HG02840 (cell line): ENCODE results near the gene GFM2.
"Not testable (repeated sequence)": the region's sequence is repeated elsewhere in the genome, so short reads cannot be mapped to it uniquely, and the experiment has no call there.

Experiments used
- ATAC-seq: cut with Tn5 transposase; IDR thresholded peaks from one replicate; pipeline ENCODE4 v1.9.1; 2021; ENCODE audit warnings: mild to moderate bottlenecking, moderate library complexity, moderate number of reproducible peaks; ENCODE audit not compliant: unreplicated experiment, low FRiP score

The GFM2 gene, protein sequence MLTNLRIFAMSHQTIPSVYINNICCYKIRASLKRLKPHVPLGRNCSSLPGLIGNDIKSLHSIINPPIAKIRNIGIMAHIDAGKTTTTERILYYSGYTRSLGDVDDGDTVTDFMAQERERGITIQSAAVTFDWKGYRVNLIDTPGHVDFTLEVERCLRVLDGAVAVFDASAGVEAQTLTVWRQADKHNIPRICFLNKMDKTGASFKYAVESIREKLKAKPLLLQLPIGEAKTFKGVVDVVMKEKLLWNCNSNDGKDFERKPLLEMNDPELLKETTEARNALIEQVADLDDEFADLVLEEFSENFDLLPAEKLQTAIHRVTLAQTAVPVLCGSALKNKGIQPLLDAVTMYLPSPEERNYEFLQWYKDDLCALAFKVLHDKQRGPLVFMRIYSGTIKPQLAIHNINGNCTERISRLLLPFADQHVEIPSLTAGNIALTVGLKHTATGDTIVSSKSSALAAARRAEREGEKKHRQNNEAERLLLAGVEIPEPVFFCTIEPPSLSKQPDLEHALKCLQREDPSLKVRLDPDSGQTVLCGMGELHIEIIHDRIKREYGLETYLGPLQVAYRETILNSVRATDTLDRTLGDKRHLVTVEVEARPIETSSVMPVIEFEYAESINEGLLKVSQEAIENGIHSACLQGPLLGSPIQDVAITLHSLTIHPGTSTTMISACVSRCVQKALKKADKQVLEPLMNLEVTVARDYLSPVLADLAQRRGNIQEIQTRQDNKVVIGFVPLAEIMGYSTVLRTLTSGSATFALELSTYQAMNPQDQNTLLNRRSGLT

DNA sequence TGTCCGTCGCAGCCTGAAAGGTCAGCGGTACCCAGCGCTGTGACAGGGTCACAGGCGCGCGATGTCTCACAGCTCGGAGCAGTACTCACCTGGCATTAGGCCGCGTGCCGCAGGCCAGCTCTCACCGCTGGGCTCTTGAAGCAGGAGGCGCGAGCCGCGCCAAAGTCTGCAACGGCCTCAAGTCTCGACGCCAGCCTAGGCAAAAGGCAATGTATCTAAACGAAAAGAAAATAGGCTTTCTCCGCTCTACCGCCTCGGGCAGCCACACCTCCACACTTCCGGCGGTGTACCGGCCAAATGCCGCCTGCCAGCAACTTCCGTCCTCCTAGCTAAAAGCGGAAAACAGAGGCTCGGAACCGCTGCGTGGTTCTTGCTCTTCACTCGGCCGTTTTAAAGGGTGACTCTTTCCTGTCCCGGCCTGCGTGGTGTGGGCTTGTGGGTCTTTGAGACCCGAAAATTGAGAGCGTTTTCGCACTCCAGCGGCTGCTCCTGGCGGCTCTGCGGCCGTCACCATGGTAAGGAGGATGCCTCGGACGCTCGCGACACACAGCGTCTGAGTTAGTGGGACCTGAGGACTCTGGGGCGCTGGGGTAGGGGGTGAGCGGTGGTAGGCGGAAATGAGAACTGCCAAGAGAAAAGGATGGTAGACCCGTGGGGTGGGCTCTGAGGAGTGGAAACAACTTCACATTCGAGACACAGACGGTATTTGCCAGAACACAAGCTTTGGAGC lies at the start of gene GFM2, which contains the start of gene NSA2:
GFM2 (minus strand) TSS at position 269 of the 730 bp plus-strand sequence. CDS start 3,375 bp downstream, outside the sequence.
NSA2 (plus strand) TSS at position 401 of the 730 bp plus-strand sequence; CDS start at position 513, 112 bp downstream.
- peak; percentile 89 for ATAC-seq

DNA sequence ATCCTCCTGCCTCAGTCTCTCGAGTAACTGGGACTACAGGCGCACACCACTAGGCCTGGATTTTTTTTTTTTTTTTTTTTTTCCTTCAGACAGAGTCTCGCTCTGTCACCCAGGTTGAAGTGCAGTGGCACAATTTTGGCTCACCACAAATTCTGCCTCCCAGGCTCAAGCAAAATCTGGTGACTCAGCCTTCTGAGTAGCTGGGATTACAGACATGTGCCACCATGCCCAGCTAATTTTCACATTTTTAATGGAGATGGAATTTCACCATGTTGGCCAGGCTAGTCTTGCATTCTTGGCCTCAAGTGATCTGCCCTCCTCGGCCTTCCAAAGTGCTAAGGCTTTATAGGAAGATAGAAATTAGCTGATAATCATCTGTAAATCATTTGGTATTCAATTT lies 44.0 kb upstream of the GFM2 start:
- ATAC-seq: no peak

- no peak for ATAC-seq
These were observed 35.0 kb upstream of the GFM2 start for GRCh38 chr5:74801941-74802340.

DNA sequence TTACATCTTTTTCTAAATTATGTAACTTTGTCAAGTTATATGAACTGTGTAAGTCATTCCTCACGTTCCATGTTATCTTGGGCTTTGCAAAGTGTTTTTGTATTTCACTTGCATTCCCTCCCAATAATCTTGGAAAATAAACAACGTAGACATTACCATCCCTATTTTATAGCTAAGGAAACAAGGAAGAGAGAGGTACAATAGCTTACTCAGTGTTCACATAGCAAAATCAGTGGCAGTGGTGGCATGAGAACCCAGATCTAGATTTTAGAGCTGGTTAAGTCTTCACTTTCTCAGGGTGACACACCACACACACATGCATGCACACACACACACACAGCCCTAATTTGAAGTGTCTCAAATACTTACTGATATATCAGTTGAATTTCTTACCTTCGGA lies 34.3 kb upstream of the GFM2 start:
- no peak for ATAC-seq

DNA sequence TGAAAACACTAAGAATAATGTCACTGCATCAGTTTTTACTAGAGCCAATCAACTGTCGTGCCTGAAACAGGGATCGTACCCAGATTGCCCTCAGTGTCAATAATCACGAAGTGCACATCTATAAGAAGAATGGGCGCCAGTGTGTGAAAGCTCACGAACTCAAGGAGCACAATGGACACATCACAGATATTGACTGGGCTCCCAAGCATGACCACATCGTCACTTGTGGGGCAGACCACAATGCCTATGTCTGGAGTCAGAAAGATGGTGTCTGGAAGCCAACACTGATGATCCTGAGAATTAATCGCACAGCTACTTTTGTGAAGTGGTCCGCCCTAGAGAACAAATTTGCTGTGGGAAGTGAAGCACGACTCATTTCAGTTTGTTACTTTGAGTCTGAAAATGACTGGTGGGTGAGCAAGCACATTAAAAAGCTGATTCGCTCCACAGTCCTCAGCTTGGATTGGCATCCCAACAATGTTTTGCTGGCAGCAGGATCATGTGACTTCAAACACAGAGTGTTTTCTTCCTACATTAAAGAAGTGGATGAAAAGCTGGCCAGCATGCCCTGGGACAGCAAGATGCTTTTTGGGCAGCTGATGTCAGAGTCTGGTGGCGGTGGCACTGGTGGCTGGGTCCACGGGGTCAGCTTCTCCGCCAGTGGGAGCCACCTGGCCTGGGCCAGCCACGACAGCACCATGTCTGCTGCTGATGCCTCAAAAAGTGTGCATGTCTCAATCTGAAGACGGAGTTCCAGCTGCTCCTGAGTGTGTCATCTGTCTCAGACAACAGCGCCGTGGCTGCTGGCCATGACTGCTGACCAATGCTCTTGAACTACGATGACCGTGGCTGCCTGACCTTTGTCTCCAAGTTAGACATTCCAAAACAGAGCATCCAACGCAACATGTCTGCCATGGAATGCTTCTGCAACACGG lies 32.3 kb upstream of the GFM2 start:
- ATAC-seq: no peak

GRCh38 chr5:74791669-74792068 lies 24.8 kb upstream of the GFM2 start:
- ATAC-seq: not testable (repeated sequence)

DNA sequence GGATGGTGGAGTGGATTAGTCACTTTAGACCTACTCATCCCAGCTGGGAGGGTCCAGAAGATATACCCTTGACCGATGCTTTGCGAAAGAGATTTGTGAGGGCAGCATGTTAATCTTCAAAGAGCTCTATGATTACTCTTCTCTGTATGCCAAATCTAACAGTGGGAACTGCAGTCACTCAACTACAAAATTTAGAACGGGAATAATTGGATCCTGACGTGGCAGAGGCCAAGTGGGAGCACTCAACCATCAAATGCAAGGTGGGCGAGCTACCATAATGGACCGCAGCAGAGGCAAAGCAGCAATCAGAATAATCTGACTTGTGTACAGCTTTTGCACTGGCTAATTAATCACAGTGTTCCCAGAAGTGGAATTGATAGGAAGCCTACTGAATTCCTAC lies 20.5 kb upstream of the GFM2 start:
- ATAC-seq: no peak

DNA sequence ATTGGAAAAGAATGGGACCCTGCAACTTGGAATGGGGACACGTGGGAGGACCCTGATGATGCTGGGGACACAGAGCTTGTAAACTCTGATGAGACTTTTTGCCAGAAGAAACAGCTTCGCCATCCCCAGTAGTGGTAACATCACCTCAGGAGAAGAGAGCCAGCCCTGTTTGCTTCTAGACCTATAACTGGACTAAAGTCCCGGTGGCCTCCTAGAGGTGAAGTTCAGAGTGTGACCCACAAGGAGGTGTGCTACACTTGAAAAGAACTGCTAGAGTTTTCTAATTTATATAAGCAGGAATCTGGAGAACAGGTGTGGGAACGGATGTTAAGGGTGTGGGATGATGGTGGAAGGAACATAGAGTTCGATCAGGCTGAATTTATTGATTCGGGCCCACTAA lies 19.9 kb upstream of the GFM2 start:
- no peak for ATAC-seq

- no peak for ATAC-seq
These were observed 11.7 kb upstream of the GFM2 start for GRCh38 chr5:74778609-74779008.

- no peak for ATAC-seq
These were observed 5.4 kb upstream of the GFM2 start for GRCh38 chr5:74772359-74772758.

DNA sequence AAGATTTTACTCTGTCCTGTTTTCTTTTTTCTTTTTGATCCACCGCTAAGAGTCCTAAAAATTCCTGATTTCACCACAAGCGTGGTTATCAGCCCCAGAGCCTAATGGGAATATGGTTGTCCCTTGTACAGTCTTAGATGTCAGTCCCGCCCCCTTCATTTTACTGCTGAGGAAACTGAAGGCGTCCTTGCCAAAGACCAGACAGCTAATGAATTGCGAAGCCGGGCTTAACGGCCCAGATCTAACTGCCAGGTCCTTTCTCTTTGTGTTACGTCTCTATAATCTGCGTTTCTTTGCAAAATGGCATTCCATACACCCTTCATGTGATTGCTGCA lies 629 bp upstream of the GFM2 start:
- ATAC-seq: peak; percentile 8

GRCh38 chr5:74766418-74766848 lies 484 bp downstream of the GFM2 start:
- ATAC-seq: peak; percentile 31

DNA sequence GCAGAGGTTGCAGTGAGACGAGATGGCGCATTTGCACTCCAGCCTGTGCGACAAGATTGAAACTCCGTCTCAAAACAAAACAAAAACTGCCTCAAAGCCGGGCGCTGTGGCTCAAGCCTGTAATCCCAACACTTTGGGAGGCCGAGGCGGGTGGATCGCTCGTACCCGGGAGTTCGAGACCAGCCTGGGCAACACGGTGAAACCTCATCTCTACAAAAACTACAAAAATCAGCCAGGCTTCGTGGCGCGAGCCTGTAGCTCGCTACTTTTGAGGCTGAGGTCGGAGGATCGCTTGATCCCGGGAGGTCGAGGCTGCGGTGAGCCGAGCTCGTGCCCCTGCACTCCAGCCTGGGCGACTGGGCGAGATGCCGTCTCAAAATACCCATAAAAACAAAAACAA lies 988 bp downstream of the GFM2 start:
- no peak for ATAC-seq

- no peak for ATAC-seq
These were observed 1.7 kb downstream of the GFM2 start for GRCh38 chr5:74765201-74765600.

DNA sequence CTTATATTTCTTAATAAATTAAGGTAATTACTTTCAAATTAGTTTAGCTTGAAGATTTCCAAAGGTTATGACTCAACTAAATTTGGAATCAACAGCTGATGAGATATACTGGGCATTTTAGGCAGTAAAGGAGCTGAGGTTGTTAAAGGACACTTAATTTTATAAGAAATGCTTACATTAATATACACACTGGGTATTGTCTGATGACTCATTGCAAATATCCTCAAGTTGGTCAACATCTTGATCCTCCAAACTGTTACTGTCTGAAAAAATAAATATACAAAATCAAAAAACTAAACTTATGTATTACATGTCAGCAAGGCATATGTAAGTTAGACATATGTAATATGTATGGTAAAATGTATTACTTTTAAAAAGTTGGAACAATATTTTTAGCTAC lies 3.4 kb downstream of the GFM2 start:
- no peak for ATAC-seq

DNA sequence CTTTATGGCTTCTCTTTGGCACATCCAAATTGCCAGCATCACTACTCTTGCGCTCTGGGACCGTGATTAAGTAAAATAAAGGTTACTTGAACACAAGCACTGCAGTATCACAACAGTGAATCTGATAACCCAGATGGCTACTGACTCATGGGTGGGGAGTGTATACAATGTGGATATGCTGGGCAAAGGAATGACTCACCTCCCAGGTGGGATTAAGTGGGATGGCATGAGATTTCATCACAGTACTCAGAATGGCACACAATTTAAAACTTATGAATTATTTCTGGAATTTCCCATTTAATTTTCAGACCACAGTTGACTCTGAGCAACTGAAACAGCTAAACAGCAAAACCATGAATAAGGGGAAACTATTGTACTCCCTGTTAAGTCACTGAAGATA lies 4.3 kb downstream of the GFM2 start:
- ATAC-seq: no peak

DNA sequence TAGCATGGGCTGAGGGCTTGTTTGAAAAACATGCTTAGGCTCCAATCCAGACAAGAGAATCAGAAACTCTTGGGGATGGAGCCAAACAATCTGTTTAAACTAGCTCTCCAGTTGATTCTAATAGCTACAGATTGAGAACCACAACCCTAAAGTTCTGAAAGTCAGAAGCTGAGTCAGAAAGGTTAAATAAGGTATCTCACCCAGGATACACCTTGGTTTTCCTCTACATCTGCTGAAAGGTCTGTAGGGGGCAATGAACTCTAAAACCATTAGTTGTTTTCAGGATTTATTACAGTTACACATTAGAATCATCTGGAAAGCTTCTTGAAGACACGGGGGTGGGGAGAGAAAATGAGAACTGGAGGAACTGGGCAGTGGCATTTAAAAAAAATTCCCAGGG lies 5.7 kb downstream of the GFM2 start:
- ATAC-seq: no peak

DNA sequence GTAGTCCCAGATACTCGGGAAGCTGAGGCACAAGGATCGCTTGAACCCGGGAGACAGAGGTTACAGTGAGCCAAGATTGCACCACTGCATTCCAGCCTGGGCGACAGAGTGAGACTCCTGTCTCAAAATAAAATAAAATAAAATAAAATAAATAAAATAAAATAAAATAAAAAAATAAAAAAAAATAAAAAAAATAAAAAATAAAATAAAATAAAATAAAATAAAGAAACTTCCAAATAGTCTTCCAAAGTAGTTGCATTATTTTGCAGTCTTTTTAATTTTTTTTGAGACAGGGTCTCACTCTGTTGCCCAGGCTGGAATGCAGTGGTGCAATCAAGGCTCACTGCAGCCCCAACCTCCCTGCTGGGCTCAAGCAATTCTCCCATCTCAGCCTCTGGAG lies 18.2 kb downstream of the GFM2 start:
- ATAC-seq: not testable (repeated sequence)

DNA sequence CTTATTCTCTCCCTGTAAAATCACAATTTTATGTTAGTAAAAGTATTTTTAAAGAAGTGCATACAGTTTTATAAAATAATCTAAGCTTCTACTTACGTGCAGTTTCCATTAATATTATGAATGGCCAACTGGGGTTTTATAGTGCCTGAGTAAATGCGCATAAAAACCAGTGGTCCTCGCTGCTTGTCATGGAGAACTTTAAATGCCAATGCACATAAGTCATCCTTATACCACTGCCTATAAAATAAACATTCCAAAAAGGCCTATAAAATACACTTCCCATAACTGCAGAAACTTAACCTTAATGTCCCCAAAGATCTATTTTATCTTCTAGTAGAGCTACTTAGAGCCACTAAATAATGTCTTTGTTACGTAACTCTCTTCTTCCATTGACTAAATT lies 28.5 kb downstream of the GFM2 start:
- ATAC-seq: no peak

DNA sequence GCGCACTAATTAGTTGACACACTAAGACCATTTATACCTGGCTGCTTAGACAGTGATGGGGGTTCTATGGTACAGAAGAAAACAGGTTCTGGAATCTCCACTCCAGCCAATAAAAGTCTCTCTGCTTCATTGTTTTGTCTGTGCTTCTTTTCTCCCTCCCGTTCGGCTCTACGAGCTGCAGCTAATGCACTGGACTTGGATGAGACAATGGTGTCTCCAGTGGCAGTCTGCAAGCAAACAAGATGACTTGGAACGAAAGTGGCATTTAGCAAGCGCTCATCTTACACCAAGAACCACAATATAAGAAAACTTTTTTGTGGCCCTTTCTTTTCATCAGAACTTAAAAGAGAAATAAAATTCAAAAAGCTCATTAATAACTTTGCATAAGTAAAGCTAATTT lies 30.2 kb downstream of the GFM2 start:
- ATAC-seq: no peak
